Liver (tissue), 3 donors: ENCODE results near the gene COQ7.

Source experiments
- EGR1 ChIP-seq, 2 donors: IDR thresholded peaks; 2 replicates each; pipeline ENCODE4 v1.6.1; 2016 to 2018; ENCODE audit warnings: antibody characterized with exemption in 2 of 2, low read depth in 2 of 2
- FOXA2 ChIP-seq: IDR thresholded peaks from 2 replicates; pipeline ENCODE4 v1.6.1; 2016; ENCODE audit warnings: antibody characterized with exemption
- GABPA ChIP-seq, 2 donors: IDR thresholded peaks in 1 of 2; conservative IDR thresholded peaks in 1 of 2; 2 replicates each; pipeline ENCODE4 v1.6.1; 2016; ENCODE audit warnings: antibody characterized with exemption in 2 of 2, mild to moderate bottlenecking in 1 of 2, moderate library complexity in 1 of 2
- JUND ChIP-seq, 2 donors: IDR thresholded peaks; 2 replicates each; pipeline ENCODE4 v1.6.1; 2016; ENCODE audit warnings: antibody characterized with exemption in 2 of 2
- RAD21 ChIP-seq, 2 donors: IDR thresholded peaks; 2 replicates each; pipeline ENCODE4 v1.6.1; 2016; ENCODE audit warnings: antibody characterized with exemption in 2 of 2, mild to moderate bottlenecking in 2 of 2
- RXRA ChIP-seq, 2 donors: IDR thresholded peaks; 2 replicates each; pipeline ENCODE4 v1.6.1; 2017 to 2018; ENCODE audit warnings: antibody characterized with exemption in 2 of 2, mild to moderate bottlenecking in 1 of 2
- TAF1 ChIP-seq: conservative IDR thresholded peaks from 2 replicates; pipeline ENCODE4 v1.6.1; 2016; ENCODE audit warnings: antibody characterized with exemption, mild to moderate bottlenecking
- YY1 ChIP-seq: IDR thresholded peaks from 2 replicates; pipeline ENCODE4 v1.6.1; 2016; ENCODE audit warnings: antibody characterized with exemption, mild to moderate bottlenecking
- TF ChIP-seq, protein P1 (sequence below): fragments of 150-350 bp; IDR thresholded peaks from 2 replicates; pipeline ENCODE4 v1.5.1; 2017; ENCODE audit warnings: improper control_type of control experiment, low read depth, low read length; ENCODE audit not compliant: missing input control
- TF ChIP-seq, protein P2 (sequence below): IDR thresholded peaks from 2 replicates; pipeline ENCODE4 v1.6.1; 2016; ENCODE audit warnings: antibody characterized with exemption
- TF ChIP-seq, protein P3 (sequence below): IDR thresholded peaks from 2 replicates; pipeline ENCODE4 v1.6.1; 2016; ENCODE audit warnings: antibody characterized with exemption
- TF ChIP-seq, protein P4 (sequence below): IDR thresholded peaks from 2 replicates; pipeline ENCODE4 v1.6.1; 2016; ENCODE audit warnings: antibody characterized with exemption, mild to moderate bottlenecking
- donor health status: healthy.
- donor health status: healthy.

DNA sequence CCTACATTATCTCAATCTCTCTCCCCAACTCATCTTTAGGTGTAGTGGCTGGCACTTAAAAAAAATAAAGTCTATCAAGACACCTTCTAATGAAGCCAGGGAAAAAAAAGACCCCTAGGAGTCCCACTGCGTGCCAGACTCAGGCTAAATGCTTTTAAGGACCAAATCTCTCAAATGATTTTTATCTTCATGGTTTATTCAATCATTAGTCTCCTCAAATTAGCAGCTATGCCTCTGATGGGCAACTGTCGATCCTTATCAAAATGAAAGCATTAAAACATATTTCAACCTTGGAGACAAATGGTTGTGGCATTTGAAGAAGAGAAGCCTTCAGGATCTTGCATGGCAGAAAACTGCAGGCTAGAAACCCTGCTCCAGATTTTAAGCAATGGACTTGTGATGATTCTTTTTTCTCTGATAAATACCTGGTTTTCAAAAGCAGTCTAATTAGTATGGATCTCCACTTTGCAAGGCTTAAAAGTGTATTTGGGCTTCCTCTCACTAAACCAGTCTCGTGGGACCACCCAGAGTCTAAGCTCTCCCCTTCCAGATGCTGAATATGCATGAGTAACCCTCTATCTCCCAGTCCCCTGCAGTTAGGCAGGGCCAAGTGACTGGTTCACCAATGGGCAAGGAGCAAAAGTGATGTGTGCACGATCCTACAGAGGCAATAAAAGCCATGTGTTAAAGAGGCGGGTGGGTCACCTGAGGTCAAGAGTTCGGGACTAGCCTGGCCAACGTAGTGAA is 61.2 kb downstream of the COQ7 start:
- TF ChIP-seq, protein P1, sequence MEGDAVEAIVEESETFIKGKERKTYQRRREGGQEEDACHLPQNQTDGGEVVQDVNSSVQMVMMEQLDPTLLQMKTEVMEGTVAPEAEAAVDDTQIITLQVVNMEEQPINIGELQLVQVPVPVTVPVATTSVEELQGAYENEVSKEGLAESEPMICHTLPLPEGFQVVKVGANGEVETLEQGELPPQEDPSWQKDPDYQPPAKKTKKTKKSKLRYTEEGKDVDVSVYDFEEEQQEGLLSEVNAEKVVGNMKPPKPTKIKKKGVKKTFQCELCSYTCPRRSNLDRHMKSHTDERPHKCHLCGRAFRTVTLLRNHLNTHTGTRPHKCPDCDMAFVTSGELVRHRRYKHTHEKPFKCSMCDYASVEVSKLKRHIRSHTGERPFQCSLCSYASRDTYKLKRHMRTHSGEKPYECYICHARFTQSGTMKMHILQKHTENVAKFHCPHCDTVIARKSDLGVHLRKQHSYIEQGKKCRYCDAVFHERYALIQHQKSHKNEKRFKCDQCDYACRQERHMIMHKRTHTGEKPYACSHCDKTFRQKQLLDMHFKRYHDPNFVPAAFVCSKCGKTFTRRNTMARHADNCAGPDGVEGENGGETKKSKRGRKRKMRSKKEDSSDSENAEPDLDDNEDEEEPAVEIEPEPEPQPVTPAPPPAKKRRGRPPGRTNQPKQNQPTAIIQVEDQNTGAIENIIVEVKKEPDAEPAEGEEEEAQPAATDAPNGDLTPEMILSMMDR: no peak
- TF ChIP-seq JUND (IDR thresholded peaks at IDR 0.05) (no peak), TAF1 (no peak), EGR1 (IDR thresholded peaks at IDR 0.05; ENCODE audit: low read depth in 2 of 2) (no peak), RAD21 (IDR thresholded peaks at IDR 0.05) (no peak), YY1 (no peak), FOXA2 (no peak), GABPA (IDR thresholded peaks at IDR 0.05 in 1 of 2, conservative IDR thresholded peaks at IDR 0.05 in 1 of 2) (no peak), RXRA (IDR thresholded peaks at IDR 0.05) (no peak)
- TF ChIP-seq, protein P2, sequence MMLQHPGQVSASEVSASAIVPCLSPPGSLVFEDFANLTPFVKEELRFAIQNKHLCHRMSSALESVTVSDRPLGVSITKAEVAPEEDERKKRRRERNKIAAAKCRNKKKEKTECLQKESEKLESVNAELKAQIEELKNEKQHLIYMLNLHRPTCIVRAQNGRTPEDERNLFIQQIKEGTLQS: no peak
- TF ChIP-seq, protein P3, sequence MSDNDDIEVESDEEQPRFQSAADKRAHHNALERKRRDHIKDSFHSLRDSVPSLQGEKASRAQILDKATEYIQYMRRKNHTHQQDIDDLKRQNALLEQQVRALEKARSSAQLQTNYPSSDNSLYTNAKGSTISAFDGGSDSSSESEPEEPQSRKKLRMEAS: no peak
- TF ChIP-seq, protein P4, sequence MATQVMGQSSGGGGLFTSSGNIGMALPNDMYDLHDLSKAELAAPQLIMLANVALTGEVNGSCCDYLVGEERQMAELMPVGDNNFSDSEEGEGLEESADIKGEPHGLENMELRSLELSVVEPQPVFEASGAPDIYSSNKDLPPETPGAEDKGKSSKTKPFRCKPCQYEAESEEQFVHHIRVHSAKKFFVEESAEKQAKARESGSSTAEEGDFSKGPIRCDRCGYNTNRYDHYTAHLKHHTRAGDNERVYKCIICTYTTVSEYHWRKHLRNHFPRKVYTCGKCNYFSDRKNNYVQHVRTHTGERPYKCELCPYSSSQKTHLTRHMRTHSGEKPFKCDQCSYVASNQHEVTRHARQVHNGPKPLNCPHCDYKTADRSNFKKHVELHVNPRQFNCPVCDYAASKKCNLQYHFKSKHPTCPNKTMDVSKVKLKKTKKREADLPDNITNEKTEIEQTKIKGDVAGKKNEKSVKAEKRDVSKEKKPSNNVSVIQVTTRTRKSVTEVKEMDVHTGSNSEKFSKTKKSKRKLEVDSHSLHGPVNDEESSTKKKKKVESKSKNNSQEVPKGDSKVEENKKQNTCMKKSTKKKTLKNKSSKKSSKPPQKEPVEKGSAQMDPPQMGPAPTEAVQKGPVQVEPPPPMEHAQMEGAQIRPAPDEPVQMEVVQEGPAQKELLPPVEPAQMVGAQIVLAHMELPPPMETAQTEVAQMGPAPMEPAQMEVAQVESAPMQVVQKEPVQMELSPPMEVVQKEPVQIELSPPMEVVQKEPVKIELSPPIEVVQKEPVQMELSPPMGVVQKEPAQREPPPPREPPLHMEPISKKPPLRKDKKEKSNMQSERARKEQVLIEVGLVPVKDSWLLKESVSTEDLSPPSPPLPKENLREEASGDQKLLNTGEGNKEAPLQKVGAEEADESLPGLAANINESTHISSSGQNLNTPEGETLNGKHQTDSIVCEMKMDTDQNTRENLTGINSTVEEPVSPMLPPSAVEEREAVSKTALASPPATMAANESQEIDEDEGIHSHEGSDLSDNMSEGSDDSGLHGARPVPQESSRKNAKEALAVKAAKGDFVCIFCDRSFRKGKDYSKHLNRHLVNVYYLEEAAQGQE: no peak
